Activated T-helper 17 cell treated with anti-CD3 and anti-CD28 coated beads, Interleukin-2, amount 50 U/mL, for 72 hours (primary cell): ENCODE results near the gene SERPINE2. TPM values are rescaled to one million over a fixed set of nuclear protein-coding genes. Genes with fewer than 3 reads are reported as not detected.
A peak's percentile ranks its signal among the peaks of the same experiment; 100 is the strongest.

Source experiments
- ATAC-seq: fragments of 150-1000 bp; cut with Tn5 transposase; replicated peaks from 2 replicates; pipeline ENCODE4 v1.10.0; 2021; ENCODE audit warnings: mild to moderate bottlenecking, moderate library complexity
- H3K27ac Mint-ChIP-seq: one replicate; pipeline ENCODE4 v1.8.0; 2022; ENCODE audit warnings: mixed read lengths
- H3K27me3 Mint-ChIP-seq: one replicate; pipeline ENCODE4 v1.8.0; 2022; ENCODE audit warnings: mixed read lengths
- H3K36me3 Mint-ChIP-seq: one replicate; pipeline ENCODE4 v1.8.0; 2022; ENCODE audit warnings: low read depth, mild to moderate bottlenecking, mixed read lengths
- H3K4me1 Mint-ChIP-seq: one replicate; pipeline ENCODE4 v1.8.0; 2022; ENCODE audit warnings: mixed read lengths
- H3K4me3 Mint-ChIP-seq: one replicate; pipeline ENCODE4 v1.8.0; 2022; ENCODE audit warnings: mild to moderate bottlenecking, mixed read lengths
- H3K9me3 Mint-ChIP-seq: one replicate; pipeline ENCODE4 v1.8.0; 2022; ENCODE audit warnings: mixed read lengths
- total RNA-seq, 2 donors: library from RNA; stranded (reverse); gene quantifications; one replicate each; pipeline ENCODE4 v1.2.3, GENCODE V29; 2022

The SERPINE2 gene
- total RNA-seq, 2 donors from 2014 or later: 3.3 to 25.4 TPM

GRCh38 chr2:223989856-223990232 is 49.2 kb downstream of the SERPINE2 start:
- H3K27ac Mint-ChIP-seq: no peak overlapping the region
- peaks cover under 1% of the 10 kb centered on the region for H3K36me3 Mint-ChIP-seq
- no peak overlapping the region for H3K4me3 Mint-ChIP-seq
- H3K27me3 Mint-ChIP-seq: peaks cover 25% of the 10 kb centered on the region
- H3K9me3 Mint-ChIP-seq: no peaks in the 10 kb centered on the region
- peaks cover 3% of the 10 kb centered on the region for H3K4me1 Mint-ChIP-seq
- no peak for ATAC-seq

GRCh38 chr2:223989206-223989855 is 49.8 kb downstream of the SERPINE2 start:
- Mint-ChIP-seq H3K4me1 (no peaks in the 10 kb centered on the region), H3K36me3 (peaks cover 6% of the 10 kb centered on the region), H3K27me3 (peaks cover 30% of the 10 kb centered on the region), H3K27ac (no peak overlapping the region), H3K9me3 (no peaks in the 10 kb centered on the region), H3K4me3 (no peak overlapping the region)
- no peak for ATAC-seq

GRCh38 chr2:223981241-223981640 is 57.8 kb downstream of the SERPINE2 start:
- ATAC-seq: no peak
- no peak overlapping the region for H3K4me3 Mint-ChIP-seq
- peaks cover 6% of the 10 kb centered on the region for H3K36me3 Mint-ChIP-seq
- no peak overlapping the region for H3K27ac Mint-ChIP-seq
- H3K27me3 Mint-ChIP-seq: peaks cover 16% of the 10 kb centered on the region
- no peaks in the 10 kb centered on the region for H3K4me1 Mint-ChIP-seq
- no peaks in the 10 kb centered on the region for H3K9me3 Mint-ChIP-seq

- peaks cover 6% of the 10 kb centered on the region for H3K36me3 Mint-ChIP-seq
- ATAC-seq: no peak
- no peak overlapping the region for H3K4me3 Mint-ChIP-seq
- no peaks in the 10 kb centered on the region for H3K4me1 Mint-ChIP-seq
- H3K27me3 Mint-ChIP-seq: peaks cover 13% of the 10 kb centered on the region
- H3K9me3 Mint-ChIP-seq: no peaks in the 10 kb centered on the region
- H3K27ac Mint-ChIP-seq: no peak overlapping the region
Measured at GRCh38 chr2:223980803-223981202, 58.3 kb downstream of the SERPINE2 start.

GRCh38 chr2:223980397-223980735 is 58.7 kb downstream of the SERPINE2 start:
- Mint-ChIP-seq H3K36me3 (peaks cover 6% of the 10 kb centered on the region), H3K9me3 (no peaks in the 10 kb centered on the region), H3K27me3 (peaks cover 12% of the 10 kb centered on the region), H3K4me1 (no peaks in the 10 kb centered on the region), H3K4me3 (no peak overlapping the region), H3K27ac (no peak overlapping the region)
- ATAC-seq: no peak

GRCh38 chr2:223979730-223980396 is 59.2 kb downstream of the SERPINE2 start:
- Mint-ChIP-seq H3K27ac (no peak overlapping the region), H3K36me3 (peaks cover 6% of the 10 kb centered on the region), H3K27me3 (peaks cover 12% of the 10 kb centered on the region), H3K4me1 (no peaks in the 10 kb centered on the region), H3K4me3 (no peak overlapping the region), H3K9me3 (no peaks in the 10 kb centered on the region)
- ATAC-seq: no peak

- no peaks in the 10 kb centered on the region for H3K36me3 Mint-ChIP-seq
- no peak for ATAC-seq
- no peak overlapping the region for H3K4me3 Mint-ChIP-seq
- peaks cover 6% of the 10 kb centered on the region for H3K27me3 Mint-ChIP-seq
- H3K9me3 Mint-ChIP-seq: no peaks in the 10 kb centered on the region
- H3K27ac Mint-ChIP-seq: no peak overlapping the region
- H3K4me1 Mint-ChIP-seq: no peaks in the 10 kb centered on the region
Measured at GRCh38 chr2:223978451-223978850, 60.6 kb downstream of the SERPINE2 start.

GRCh38 chr2:223976635-223977226 is 62.4 kb downstream of the SERPINE2 start:
- Mint-ChIP-seq H3K4me1 (no peaks in the 10 kb centered on the region), H3K4me3 (no peak overlapping the region), H3K27me3 (peaks cover 3% of the 10 kb centered on the region), H3K9me3 (no peaks in the 10 kb centered on the region), H3K27ac (no peak overlapping the region), H3K36me3 (no peaks in the 10 kb centered on the region)
- ATAC-seq: peak; percentile 62

- no peaks in the 10 kb centered on the region for H3K9me3 Mint-ChIP-seq
- no peak for ATAC-seq
- no peak overlapping the region for H3K27ac Mint-ChIP-seq
- no peak overlapping the region for H3K4me3 Mint-ChIP-seq
- peaks cover 10% of the 10 kb centered on the region for H3K36me3 Mint-ChIP-seq
- H3K4me1 Mint-ChIP-seq: peaks cover 4% of the 10 kb centered on the region
- H3K27me3 Mint-ChIP-seq: peaks cover 3% of the 10 kb centered on the region
Measured at GRCh38 chr2:223973606-223974005, 65.5 kb downstream of the SERPINE2 start.

- peaks cover 4% of the 10 kb centered on the region for H3K4me1 Mint-ChIP-seq
- no peak overlapping the region for H3K4me3 Mint-ChIP-seq
- no peaks in the 10 kb centered on the region for H3K9me3 Mint-ChIP-seq
- peaks cover 19% of the 10 kb centered on the region for H3K36me3 Mint-ChIP-seq
- peaks cover 3% of the 10 kb centered on the region for H3K27me3 Mint-ChIP-seq
- no peak for ATAC-seq
- no peak overlapping the region for H3K27ac Mint-ChIP-seq
Measured at GRCh38 chr2:223972656-223973102, 66.4 kb downstream of the SERPINE2 start.

- no peak for ATAC-seq
- H3K4me3 Mint-ChIP-seq: no peak overlapping the region
- H3K4me1 Mint-ChIP-seq: peaks cover 4% of the 10 kb centered on the region
- H3K27me3 Mint-ChIP-seq: no peaks in the 10 kb centered on the region
- H3K9me3 Mint-ChIP-seq: no peaks in the 10 kb centered on the region
- H3K27ac Mint-ChIP-seq: no peak overlapping the region
- peaks cover 28% of the 10 kb centered on the region for H3K36me3 Mint-ChIP-seq
Measured at GRCh38 chr2:223971731-223972130, 67.4 kb downstream of the SERPINE2 start.

GRCh38 chr2:223970343-223971128 is 68.5 kb downstream of the SERPINE2 start:
- Mint-ChIP-seq H3K4me1 (peaks cover 4% of the 10 kb centered on the region), H3K27me3 (no peaks in the 10 kb centered on the region), H3K27ac (peak overlapping the region; percentile 7), H3K36me3 (peaks cover 40% of the 10 kb centered on the region), H3K4me3 (no peak overlapping the region), H3K9me3 (no peaks in the 10 kb centered on the region)
- ATAC-seq: peak; percentile 56

GRCh38 chr2:223969856-223970255 is 69.2 kb downstream of the SERPINE2 start:
- Mint-ChIP-seq H3K4me3 (no peak overlapping the region), H3K27ac (no peak overlapping the region), H3K4me1 (peaks cover 4% of the 10 kb centered on the region), H3K36me3 (peaks cover 47% of the 10 kb centered on the region), H3K9me3 (no peaks in the 10 kb centered on the region), H3K27me3 (no peaks in the 10 kb centered on the region)
- peak; percentile 46 for ATAC-seq

- H3K27ac Mint-ChIP-seq: no peak overlapping the region
Measured at GRCh38 chr2:223969315-223969714, 69.8 kb downstream of the SERPINE2 start.

More at GRCh38 chr2:223969315-223969714, 69.8 kb downstream of the SERPINE2 start:
- Mint-ChIP-seq H3K27me3 (no peaks in the 10 kb centered on the region), H3K4me3 (no peak overlapping the region), H3K9me3 (no peaks in the 10 kb centered on the region), H3K36me3 (peaks cover 53% of the 10 kb centered on the region), H3K4me1 (peaks cover 4% of the 10 kb centered on the region)
- ATAC-seq: no peak
